Stimulated activated CD4-positive, alpha-beta T cell treated with anti-CD3 and anti-CD28 coated beads, Interleukin-12 subunit alpha, Interleukin-12 subunit beta, amount 100 ng/mL, for 48 hours (primary cell): ENCODE measurements around the gene PSD2.

Experiments
- DNase-seq, 3 donors: peaks; one replicate each; pipeline ENCODE4 v3.0.0-alpha.2; 2020; ENCODE audit warnings: low read depth in 2 of 3, low spot score in 1 of 3

Gene PSD2

DNA sequence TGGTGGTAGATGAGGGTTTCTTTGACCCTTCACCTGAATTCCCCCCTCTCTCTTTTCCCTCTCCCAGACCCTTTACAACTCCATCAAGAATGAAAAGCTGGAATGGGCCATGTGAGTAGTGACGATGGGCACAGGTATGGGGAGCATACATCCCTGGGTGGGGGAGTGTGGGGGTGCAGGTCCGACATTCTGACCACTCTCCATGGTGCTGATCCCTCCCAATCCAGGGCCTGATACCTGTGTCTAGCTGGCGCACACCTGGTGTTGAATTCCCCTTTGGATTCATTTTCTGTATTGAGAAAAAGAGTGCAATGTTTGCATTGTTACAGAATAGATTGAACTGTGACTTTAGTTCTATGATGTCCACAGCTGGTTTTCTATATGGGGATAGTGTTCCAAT is 40.0 kb downstream of the PSD2 start:
- no peak for DNase-seq

DNA sequence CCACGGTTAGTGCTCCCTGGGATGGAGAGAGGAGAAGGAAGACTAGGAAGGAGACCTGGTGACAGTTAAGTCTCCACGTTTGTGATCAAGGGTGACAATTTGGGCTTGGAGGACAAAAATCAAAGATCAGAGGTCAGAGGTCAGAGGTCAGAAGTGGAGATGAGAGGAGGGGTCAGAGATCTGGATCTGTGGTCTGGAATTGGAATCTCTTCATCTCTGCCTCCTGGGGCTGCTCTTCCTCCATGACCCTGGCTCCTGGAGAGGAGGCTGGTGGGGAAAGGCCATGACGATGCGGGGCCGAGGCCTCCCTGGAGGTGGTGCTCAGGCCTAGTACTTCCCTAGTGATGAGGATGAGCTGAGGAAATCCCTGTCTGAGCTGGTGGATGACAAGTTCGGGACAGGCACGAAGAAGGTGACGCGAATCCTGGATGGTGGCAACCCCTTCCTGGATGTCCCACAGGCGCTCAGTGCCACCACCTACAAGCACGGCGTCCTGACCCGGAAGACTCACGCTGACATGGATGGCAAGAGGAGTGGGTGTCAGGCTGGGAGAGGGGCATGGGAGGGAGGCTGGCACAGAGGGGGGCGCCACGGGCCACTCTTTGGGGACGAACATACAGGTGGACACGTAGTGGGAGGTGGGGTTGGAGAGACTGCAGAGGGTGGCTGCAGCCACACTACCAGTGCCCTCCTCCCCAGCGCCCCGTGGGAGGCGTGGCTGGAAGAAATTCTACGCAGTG is 41.0 kb downstream of the PSD2 start:
- no peak for DNase-seq

DNA sequence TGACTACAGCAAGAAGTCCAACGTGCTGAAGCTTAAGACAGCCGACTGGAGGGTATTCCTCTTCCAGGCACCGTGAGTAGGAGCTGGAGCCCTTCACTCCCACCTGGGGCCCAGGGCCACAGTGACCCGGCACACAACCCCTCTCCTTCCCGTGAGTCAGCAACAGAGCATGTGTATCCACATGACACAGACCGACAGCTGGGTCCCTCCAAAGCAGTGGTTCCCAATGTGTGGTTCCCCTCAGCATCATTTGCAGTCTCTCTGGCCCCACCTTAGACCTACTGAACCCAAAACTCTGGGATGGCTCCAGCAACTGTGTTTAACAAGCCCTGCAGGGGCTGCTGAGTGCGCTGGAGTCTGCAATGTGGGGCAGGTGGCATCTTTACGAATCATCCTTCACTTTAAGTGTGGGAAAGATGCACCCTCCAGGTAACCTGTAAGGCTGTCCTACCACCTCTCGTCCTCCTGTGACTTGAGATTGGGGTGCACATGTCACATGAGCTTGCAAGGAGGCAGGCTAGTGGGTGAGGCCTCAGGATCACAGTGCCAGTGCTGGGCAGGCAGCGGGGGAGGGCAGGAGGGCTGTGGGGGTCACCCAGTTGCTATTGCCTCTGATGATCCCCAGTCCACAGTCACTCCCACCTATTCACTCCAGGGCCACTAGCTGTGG is 42.2 kb downstream of the PSD2 start:
- no peak for DNase-seq

DNA sequence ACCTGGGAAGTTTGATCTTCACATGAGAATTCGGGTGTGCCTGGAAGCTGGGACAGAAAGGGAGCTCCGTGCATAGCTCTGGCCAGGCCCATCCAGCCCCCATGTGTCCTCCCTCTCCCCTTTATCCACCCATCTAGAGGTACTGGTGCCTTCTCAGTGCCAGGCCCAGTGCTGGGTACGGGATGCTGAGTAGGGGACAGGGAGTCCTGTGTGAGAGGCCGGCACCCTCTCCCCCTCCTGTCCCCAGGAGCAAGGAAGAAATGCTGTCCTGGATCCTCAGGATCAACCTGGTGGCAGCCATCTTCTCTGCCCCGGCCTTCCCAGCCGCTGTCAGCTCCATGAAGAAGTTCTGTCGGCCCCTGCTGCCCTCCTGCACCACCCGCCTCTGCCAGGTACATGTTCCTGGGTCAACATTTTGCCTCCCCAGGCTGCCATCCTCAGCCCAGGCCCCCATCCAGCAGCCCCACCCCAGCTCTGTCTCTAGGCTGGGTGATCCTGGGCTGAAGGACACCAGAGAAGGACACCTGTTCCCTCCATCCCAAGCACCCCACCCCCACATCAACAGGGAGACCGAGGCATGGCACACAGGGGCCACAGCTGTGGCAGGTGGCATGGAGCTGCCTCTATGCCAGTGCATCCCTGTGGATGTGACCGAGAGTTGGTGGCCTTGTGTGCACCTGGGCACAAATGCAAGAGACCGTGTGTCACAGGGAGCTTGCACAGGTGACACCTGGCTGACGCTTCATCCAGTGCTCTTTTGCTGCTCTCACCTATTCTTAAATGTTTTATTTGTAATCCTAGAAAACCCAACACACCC is 43.0 kb downstream of the PSD2 start:
- no peak for DNase-seq

DNA sequence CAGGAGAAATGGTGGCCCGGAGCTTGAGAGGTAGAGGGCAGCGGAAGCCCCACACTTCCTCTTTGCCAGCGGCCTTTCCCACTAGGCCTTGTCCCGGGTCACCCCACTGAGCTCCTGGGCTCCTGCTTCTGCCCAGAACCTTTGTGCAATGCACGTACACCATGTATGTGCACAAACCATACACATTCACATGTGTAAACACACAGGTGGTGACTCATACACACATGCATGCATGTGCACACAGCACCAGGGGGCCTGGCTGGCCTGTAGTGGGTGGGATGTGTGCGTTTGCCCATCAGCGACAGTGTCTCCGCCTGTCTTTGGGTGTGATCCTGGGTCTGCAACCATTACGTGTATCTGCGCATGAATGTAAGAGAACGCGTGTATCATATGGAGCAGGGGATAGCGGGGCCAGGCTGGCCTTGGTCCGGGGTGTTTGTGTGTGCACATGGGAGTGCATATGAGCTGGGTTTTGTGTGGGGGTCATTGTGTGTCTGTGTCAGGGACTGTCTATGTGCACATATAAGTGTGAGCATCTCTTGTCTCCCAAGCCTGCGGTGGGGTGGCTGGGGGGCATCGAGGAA is 43.7 kb downstream of the PSD2 start:
- DNase-seq: no peak

DNA sequence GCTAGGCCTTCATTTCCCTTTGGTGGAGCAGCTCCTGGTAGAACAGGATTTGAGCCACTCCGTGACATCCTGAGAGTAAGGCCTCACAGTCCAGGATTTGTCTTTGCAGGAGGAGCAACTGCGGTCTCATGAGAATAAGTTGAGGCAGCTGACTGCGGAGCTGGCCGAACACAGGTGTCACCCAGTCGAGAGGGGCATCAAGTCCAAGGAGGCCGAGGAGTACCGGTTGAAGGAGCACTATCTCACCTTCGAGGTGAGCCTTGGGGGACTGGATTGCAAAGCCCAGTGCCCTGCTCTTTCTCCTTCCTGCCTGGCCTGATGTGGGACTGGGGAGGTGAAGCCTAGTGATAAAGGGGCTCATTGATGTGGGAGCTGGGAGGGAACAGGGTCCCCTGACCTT is 44.3 kb downstream of the PSD2 start:
- no peak for DNase-seq

DNA sequence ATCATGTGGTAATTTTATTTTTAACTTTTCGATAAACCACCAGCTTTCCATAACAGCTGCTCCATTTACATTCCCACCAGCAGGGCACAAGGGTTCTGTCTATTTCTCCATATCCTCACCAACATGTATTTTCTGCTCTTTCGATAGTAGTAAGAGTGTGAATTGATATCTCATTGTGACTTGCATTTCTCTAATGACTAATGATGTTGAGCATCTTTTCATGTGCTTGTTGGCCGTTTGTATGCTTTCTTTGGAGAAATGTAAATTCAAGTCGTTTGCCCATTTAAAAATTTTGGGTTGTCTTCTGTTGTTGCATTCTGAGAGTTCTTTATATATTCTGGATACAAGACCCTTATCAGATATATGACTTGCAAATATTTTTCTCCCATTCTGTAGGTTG is 45.9 kb downstream of the PSD2 start:
- DNase-seq: no peak

DNA sequence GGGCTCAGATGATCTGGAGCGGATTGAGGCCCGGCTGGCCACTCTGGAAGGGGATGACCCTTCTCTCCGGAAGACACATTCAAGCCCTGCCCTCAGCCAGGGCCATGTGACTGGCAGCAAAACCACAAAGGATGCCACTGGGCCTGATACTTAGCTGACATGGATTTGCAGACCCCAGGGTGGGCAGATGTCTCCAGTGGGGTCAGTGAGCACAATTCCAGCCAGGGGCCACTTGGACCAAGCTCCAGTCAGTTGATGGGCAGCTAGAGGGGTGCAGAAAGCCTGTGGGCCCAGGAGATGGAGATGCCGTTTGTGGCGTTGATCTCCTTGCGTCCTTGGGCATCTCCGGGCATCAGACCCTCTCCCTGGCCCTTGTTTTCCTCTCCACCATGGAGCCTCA is 46.7 kb downstream of the PSD2 start:
- DNase-seq: no peak

DNA sequence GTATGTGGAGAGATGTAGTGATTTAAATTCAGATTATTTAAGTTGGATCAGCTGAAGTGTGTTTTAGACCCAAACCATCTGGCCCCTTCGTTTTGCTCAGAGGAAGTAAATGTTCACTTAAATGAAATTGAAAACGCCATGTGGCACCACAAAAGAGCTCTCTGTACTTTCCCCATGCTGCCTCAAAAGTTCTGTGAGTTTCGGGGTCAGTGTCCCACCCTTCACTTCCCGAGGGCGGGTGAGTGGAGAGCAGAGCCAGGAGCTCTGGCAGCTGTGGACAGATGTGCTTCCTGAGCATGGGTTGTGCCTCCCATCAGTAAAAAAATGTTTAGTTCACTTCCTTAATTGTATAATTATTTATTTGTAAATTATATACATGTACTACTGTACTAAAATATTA is 48.4 kb downstream of the PSD2 start:
- DNase-seq: no peak

DNA sequence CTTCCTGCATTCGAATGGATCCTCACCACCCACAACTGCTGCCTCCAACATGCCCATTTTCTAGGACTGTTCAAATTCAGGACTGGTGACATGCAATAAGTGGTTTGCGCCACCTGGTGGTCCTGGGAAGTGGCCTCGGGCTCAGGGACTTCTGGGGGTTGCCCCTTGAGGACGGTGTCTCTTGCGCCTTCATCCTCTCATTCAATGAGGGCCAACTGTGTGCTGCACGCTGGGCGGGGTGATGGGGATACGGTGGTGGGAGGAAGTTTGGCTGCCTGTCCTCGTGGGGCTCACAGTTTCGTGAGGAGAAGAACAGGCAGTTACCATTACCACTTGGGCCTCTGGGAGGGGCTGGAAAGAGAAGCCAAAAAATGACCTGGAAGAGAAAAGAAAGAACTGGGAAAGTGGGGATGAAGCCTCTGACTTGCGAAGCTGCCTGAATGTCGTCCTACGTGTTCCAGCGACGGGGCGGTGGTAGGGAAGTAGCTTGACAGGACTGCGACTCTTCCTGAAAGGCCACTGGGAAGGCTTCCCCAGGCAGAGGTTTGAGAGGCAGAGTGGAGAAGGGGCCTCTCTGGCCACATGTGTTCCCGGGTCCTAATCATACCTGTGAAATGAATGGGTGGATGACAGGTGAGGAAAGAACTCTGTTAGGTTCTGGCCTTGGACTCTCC is 49.0 kb downstream of the PSD2 start:
- peak; percentile 55 to 73 (median 69) for DNase-seq

DNA sequence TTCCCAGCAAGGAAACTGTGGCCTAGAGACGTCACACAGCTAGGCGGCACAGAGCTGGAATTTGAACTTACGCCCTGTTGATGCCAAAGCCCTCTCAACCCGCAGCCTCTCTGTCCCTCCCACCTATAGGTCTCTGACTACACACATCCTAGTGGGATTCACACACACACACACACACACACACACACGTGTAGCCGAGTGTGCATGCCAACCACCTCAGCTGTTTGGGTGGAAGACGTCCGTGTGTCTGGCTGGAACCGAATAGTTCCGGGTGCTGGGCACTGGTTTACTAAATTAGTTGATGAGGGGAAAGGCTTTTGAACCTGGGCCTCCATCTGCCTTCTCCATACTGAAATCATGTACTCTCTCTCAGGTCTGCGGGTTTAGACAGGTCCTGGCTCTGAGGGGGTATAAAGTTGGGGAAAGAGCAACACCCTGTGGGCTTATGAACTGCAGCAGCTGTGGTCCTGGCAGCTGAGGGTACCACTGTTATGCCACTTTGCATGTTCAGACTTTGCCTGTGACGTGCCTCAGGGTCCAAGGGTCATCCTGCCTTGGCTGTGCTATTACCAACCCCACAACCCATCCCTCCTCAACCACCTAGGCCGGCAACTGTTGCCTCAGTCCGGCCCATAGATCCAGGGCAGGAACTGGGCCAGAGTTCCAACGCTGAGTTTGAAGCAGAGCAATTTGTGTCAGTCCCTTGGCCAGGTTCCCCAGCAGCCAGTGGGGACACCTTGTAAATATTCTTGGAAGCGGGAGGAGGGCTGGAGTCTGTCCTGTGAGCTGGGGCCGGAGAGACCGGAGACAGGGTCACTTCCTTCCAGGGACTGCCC is 50.5 kb downstream of the PSD2 start:
- DNase-seq: no peak

DNA sequence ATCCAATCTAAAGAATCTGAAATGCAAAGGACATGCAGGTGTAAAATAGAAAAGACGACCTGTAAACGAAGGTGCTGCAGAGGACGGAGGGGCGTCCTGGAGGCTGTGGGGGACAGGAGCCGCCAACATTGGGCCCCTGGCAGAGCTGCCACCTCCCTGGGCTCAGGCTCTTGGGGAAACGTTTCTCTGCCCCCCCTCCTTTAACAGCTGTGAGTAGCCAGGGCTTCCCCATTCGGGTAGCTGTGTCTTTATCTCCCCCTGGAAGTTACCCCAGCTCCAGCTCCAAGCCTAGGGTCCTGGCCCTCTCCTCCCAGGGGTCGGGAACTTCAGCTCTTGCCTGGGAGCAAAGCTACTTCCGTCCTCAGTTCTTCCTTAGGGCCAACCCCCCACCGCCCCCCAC is 51.5 kb downstream of the PSD2 start:
- no peak for DNase-seq

DNA sequence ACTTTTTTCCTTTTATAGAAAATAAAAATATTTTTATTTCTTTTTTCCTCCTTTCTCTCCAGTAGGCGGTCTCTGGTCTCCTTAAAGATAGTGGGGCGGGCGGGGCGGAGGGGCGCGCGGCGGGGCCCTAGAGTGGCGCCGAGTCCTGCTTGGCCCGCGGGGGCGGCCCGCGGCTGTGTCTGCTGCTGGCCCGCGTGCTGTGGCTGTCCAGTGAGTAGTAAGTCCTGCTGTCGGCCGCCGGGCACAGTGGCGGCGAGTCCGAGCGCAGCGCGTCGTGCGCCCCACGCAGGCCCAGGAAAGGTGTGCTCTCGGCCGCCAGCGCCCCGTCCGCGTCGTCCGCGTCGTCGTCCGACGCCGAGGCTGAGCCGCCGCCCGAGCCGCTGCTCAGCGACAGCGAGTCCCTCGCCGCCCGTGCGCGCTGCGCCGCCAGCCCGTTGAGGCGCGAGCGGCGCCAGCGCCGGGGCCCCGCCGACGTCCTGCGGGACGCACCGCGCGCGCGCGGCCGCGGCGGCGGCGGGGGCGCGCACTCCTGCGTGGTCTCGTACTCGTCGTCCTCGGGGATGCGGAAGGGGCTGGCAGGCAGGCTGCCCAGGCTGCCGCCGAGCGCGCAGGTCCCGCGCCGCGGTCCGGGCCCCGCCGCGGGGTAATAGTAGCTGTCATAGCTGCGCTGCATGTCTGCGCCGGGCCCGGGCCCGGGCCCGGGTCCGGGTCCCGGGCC is 52.3 kb downstream of the PSD2 start:
- peak; percentile 42 to 58 (median 55) for DNase-seq

DNA sequence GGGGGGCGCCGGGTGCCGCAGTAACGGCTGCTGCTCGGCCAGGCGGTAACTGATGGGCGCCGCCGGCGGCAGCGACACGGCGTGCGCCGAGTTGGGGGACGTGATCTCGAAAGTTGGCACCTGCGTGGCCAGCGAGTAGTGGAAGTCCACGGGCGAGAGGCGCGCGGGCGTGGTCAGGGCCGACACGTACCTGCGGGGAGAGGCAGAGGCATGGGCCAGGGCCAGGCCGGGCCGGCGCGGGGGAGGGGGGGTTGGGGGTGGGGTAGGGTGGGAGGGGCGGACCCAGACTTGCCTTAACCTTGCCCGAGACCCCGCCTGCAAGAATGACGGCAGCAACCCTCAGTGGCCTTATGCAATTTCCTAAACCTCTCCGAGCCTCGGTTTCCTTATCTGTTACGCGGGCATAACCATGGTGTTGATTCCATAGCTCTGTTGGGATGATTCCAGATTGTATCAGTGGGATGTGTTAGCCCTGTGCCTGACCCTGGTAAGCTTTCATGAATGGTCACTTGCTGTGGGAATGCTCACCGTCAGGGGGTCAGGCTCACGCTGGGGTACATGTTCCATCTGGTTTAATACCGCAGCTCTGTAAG is 53.0 kb downstream of the PSD2 start:
- no peak for DNase-seq

DNA sequence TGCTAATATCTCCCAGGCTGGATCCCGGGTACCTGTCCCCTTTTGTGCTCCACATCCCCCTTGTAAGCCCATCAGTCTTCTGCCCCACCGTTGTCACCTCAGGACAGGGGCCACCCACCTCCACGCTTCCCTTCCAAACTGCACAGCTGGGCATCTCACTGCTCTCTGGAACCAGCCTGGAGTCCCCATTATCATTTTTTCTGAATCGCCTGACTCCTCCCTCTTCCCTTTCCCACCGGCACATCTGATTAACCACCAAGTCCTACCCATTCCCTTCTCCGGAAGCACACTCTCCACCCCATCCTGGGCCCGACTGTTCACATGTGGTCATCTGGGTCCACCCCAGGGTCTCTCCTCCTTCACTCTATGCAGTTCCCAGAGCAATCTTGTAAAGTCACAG is 53.9 kb downstream of the PSD2 start:
- no peak for DNase-seq

DNA sequence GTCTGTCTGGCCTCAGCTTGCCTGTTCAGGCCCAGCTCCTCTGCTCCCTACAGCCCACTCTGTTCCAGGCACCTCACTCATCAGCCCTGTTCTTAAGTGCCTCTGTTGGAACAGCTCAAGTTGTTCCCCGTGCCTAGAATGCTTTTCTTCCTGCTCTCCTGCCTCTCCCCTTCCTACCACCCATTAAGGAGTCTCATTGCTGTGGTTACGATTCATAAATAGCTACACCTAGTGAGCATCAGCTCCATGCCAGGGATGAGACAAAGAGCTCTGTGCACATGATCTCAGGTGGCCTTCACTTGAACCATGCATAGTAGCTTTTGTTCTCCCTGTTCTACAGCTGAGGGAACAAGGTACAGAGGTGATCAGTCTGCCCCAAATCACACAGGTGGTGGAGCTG is 54.3 kb downstream of the PSD2 start:
- DNase-seq: no peak

DNA sequence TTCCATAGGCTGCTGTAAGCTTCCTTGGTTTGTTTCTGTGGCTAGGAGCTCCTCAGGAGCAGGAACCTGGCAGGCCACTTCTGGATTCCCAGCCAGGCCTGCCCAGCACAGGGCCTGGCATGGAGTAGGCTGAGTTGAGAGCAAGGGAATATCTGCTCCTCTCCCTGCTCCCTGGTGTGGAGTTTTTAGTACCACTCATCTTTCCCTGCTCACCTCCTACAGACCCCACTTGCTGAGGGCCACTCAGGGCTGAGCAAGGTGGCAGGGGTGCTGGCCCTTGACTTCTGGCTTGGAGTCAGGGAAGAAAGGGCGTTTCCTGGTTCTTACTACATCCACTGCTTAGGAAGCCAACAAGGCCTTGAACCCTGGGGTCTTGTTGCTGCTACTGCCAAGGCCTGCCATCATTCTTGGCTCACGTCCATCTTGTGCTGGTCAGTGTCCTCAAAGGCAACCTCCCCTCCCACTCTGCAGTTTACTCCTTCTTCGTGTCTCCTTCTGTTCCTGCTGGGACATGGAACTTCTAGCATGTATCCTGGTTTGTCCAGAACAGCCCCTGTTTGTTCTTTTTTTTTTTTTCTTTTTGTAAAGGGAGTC is 54.9 kb downstream of the PSD2 start:
- DNase-seq: no peak

DNA sequence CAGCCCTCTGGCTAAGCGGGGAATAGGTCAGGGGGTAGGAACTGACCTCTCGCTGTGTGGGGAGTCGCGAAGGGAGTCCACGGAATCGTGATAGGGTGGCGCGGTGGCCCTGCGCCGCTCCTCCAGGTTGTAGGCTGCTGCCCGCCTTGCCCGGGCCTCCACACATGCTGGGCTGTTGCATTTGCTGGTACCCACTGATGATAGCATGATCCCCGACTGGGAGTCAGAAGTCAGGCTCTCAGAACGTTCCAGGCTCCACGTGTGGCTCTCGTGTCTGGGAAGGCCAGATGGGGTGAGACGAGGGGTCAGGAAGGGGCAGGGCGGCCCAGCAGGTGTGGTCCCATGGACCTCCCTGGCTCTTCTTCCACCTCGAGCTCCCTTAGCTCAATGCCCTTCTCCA is 56.0 kb downstream of the PSD2 start:
- DNase-seq: no peak

DNA sequence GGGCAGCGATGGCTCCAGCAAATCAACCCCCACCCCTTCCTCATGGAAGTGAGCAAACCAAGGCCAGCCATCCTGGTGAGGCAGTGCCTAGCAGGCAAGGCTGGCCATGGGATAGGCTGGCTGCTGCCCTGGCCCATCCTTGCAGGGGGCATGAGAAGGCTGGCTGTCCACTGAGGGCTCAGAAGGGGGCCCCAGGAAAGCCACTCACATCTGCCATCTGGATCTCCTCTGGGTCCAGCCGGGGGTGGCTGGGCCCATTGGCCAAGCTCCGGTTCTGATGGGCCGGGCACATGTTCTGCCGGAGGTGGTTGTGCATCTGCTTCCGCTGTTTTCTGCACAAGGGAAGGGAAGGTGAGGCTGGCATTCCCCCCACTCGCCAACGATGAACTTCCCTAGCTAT is 57.1 kb downstream of the PSD2 start:
- DNase-seq: no peak
